NCI-H82 (cell line): Measurements from ENCODE around the gene TRIM4.
"Not testable (repeated sequence)": the region's sequence is repeated elsewhere in the genome, so short reads cannot be mapped to it uniquely, and the experiment has no call there.

Experiments
- DNase-seq: peaks from one replicate; lab custom pipeline; 2025; lab: John Stamatoyannopoulos, UW

TRIM4 gene

DNA sequence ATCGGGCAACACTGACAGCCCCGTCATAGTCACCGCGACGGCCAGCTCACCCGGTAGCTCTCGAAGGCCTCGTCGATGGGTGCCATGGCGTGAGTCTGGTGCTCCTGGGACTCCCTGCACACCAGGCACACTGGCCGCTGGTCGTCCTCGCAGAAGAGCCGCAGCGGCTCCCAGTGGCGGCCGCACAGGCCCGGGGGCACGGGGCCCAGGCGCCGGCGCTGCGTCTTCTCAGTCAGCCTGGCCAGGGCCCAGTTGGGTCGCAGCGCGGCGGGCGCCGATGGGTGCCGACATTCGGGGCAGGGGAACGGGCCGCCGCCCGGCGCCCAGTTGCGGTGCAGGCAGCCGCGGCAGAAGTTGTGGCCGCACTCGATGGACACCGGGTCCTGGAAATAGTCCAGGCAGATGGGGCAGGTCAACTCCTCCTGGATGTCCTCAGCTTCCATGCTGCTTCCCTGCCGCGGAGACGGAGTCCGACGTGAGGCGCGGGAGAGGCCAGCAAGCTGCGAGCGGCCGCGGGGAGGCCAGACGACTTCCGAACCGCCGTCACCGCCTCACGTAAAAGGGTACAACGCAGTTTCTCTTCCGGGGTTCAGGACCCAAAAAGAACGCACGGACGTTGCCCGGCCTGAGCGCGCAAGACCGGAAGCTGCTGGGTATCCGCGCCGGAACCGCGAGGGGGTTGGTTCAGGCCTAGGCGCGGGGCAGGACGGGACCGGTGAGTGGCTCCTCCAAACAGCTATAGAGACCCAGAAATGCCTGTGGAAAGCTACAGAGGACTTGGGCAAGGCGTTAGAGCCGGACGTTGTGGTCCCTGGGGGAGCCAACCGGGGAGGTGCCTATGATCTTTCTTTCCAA lies at the start of gene TRIM4:
Gene TRIM4 (minus strand): TSS at position 572 of the 855 bp plus-strand sequence. CDS start 129 bp downstream, at position 443.
- peak; percentile 83 for DNase-seq

DNA sequence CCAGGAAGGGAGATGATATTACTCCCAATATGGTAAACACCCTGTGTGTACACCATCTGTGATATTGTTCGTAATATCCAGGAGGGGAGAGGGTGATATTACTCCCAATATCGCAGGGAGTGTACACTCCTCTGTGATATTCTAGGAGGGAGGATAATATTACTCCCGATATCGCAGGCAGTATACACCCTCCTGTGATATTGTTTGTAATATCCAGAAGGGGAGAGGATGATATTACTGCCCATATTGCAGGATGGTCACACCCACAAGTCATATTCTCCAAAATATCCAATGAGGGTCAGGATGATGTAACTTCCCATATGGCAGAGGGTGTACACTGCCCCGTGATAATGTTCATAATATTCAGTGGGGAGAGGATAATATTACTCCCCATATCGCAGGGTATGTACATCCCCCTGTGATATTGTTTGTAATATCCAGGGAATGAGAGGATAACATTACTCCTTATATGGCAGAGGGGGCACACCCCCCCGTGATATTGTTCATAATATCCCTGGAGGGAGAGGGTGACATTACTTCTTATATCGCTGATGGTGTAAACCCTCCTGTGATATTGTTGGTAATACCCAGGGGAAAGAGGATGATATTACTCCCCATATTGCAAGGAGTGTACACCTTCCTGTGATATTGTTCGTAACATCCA lies 39.4 kb upstream of the TRIM4 start:
- DNase-seq = no peak

GRCh38 chr7:99955247-99955646 lies 35.9 kb upstream of the TRIM4 start:
- DNase-seq = no peak

GRCh38 chr7:99954643-99955042 lies 35.3 kb upstream of the TRIM4 start:
- DNase-seq = not testable (repeated sequence)

- no peak for DNase-seq
These were observed 34.3 kb upstream of the TRIM4 start for GRCh38 chr7:99953649-99954048.

GRCh38 chr7:99952649-99953048 lies 33.3 kb upstream of the TRIM4 start:
- DNase-seq = not testable (repeated sequence)

- not testable (repeated sequence) for DNase-seq
These were observed 31.5 kb upstream of the TRIM4 start for GRCh38 chr7:99950819-99951218.

GRCh38 chr7:99949645-99950228 lies 30.4 kb upstream of the TRIM4 start:
- DNase-seq = no peak

- no peak for DNase-seq
These were observed 28.3 kb upstream of the TRIM4 start for GRCh38 chr7:99947608-99948007.

DNA sequence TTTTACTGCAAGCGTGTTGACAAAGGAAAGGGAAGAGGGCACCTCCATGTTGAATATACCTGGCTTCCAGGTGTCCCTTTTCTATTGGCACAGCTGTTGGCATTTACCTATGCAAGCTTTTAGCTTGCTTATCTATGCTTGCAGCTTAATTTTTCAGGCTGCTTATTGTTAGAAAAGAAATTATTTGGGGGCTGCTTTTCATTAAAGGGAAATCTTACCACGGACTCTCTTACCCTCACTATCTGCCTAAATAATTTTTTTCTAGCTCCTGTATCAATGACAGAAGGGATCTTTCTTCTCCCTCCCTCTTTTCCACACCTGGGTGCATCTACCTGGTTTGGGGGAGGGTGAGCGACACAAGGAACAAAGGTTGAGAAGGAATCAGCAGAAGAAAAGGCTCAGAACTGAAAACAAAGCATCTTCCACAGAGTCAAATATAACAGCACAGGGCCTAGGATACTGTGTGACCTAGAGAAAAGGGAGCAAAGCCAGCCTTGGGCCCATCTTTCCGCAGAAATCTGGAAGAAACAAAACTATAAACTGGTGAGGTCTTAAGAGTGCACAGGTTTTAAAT lies 25.3 kb upstream of the TRIM4 start:
- no peak for DNase-seq

- DNase-seq = no peak
These were observed 24.5 kb upstream of the TRIM4 start for GRCh38 chr7:99943641-99944496.

DNA sequence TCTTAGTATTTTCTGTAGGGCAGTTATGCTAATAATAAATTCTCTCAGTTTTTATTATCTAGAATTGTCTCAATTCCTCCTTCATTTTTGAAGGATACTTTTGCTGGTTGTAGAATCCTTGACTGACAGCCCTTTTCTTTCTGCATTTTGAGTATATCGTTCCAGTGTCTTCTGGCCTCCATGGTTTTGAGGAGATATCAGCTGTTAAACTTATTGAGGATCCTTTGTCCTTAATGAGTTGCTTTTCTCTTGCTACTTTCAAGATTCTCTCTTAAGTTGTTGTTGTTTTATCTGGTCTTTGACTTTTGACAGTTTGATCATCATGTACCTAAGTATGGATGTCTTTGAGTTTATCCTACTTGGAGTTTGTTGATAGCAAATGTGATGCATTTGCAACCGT lies 19.0 kb upstream of the TRIM4 start:
- no peak for DNase-seq

GRCh38 chr7:99935009-99935408 lies 15.7 kb upstream of the TRIM4 start:
- not testable (repeated sequence) for DNase-seq

- no peak for DNase-seq
These were observed 11.0 kb upstream of the TRIM4 start for GRCh38 chr7:99930376-99930775.

GRCh38 chr7:99929730-99930053 lies 10.4 kb upstream of the TRIM4 start:
- no peak for DNase-seq

DNA sequence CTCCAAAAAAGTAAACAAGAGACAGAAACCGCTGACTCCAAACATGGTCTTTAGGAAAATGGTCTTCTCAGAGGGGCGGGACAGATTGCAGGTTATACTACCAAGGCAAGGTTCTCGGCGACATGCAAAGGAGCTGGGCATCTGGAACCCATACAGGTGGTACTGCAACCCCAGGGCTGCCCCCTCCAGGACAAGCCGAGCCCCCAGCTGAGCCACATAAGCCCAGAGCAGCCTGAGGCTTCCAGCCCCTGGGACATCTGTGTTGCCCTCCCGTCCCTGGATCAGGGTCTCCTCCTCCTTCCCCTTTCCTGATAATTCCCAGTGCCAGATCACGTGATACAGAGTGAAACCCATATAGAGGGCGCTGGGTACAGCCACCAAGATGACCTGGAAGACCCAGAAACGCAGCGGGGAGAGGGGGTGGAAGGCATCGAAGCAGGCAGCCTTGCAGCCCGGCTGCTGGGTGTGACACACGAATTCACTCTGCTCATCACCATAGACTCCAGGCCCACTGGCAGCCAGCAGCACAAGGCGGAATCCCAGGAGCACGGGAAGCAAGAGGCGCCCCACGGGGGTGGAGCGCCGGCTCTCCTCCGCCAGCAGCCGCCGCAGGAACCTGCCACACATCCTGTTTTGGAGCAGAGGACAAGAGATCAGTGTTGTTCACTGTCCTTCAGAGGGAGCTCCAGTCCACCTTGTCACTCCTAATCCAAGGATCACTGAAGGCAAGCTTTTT lies 9.8 kb upstream of the TRIM4 start, which contains the start of gene GJC3:
Gene GJC3 (minus strand): TSS at position 627 of the 736 bp plus-strand sequence. CDS start 0 bp downstream, at position 627.
- DNase-seq = peak; percentile 61

- DNase-seq = no peak
These were observed 8.9 kb upstream of the TRIM4 start for GRCh38 chr7:99928188-99928587.

DNA sequence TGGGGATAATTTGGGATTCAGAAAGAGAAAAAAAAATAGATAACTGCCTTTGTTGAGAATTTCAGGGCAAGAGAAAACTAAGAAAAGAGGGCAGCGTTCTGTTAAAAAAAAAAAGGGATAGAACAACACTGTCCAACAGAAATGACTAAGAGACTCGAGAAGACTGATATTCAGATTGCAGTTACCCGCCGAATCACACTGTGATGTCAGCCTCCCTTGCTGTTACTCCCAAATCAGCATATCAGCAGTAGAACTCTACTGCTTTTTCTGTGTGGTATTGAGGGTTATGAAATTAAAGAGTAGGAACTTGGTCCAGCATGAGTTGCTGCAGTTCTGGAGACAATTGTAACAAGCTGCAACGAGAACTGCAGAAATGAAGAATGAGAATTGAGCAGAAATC lies 8.2 kb upstream of the TRIM4 start:
- no peak for DNase-seq

- DNase-seq = no peak
These were observed 7.0 kb upstream of the TRIM4 start for GRCh38 chr7:99926321-99926720.

- DNase-seq = no peak
These were observed 3.9 kb upstream of the TRIM4 start for GRCh38 chr7:99923200-99923599.

GRCh38 chr7:99920149-99920548 lies 819 bp upstream of the TRIM4 start:
- no peak for DNase-seq
